ENCODE data around the gene IL2RA. TPM values are rescaled to one million over a fixed set of nuclear protein-coding genes. Genes with fewer than 3 reads are reported as not detected.

IL2RA gene
- total RNA-seq, 1 experiment from 2014 or later, result not detected

- Mint-ChIP-seq H3K4me3 (no peak overlapping the region), H3K27ac (no peak overlapping the region), H3K36me3 (ENCODE audit: insufficient read depth in 1 of 3, low read depth in 3 of 3) (no peaks in the 10 kb centered on the region; a peak in 1 of 7 replicates), H3K27me3 (ENCODE audit: low read depth) (peaks cover 25% of the 10 kb centered on the region), H3K9me3 (peaks cover 2 to 5% of the 10 kb centered on the region in 2 experiments; a peak in 4 of 5 replicates), H3K4me1 (peaks cover 10 to 15% of the 10 kb centered on the region in 2 experiments)
- no peaks in the 10 kb centered on the region for H3K27me3 ChIP-seq (ENCODE audit: insufficient read depth, low read length)
- H3K9ac ChIP-seq (ENCODE audit: extremely low read depth, insufficient read length, low read length), result no peak overlapping the region
- H2BK5ac ChIP-seq (ENCODE audit: insufficient read length, low read length), result no peak overlapping the region
- H3T11ph ChIP-seq (ENCODE audit: low read length), result no peak overlapping the region
- H2BK12ac ChIP-seq (ENCODE audit: insufficient read length, low read depth, low read length), result no peak overlapping the region
- H3K23me2 ChIP-seq (ENCODE audit: insufficient read length, low read depth, low read length, poor library complexity, severe bottlenecking), result no peaks in the 10 kb centered on the region
- H2BK15ac ChIP-seq (ENCODE audit: low read depth, low read length), result no peak overlapping the region
- H3K4me2 ChIP-seq (ENCODE audit: insufficient read depth, insufficient read length, low read length), result no peak overlapping the region
- H3K9me3 ChIP-seq (ENCODE audit: control insufficient read depth, low read depth, low read length), result no peaks in the 10 kb centered on the region
- no peak overlapping the region for H3K23ac ChIP-seq (ENCODE audit: insufficient read length, low read depth, low read length)
- no peak overlapping the region for H3K4ac ChIP-seq (ENCODE audit: low read depth, low read length)
- no peak for DNase-seq
- no peak overlapping the region for H3K56ac ChIP-seq (ENCODE audit: insufficient read length, low read depth, low read length)
- H3K27ac ChIP-seq (ENCODE audit: insufficient read length, low read depth, low read length), result no peak overlapping the region
- no peak overlapping the region for H3K18ac ChIP-seq (ENCODE audit: insufficient read length, low read depth, low read length)
- no peaks in the 10 kb centered on the region for H3K79me2 ChIP-seq (ENCODE audit: insufficient read depth, low read length)
- no peak overlapping the region for H3K14ac ChIP-seq (ENCODE audit: insufficient read depth, low read length)
- no CpG with 5 or more reads among the region's 4 CpGs for WGBS (ENCODE audit: extremely low coverage, insufficient read length, low lambda C conversion rate)
- no peak overlapping the region for H4K91ac ChIP-seq (ENCODE audit: insufficient read length, low read depth, low read length)
- H4K5ac ChIP-seq (ENCODE audit: insufficient read length, low read depth, low read length), result no peak overlapping the region
- no peak overlapping the region for H2BK20ac ChIP-seq (ENCODE audit: low read depth, low read length, poor library complexity, severe bottlenecking)
- no peak overlapping the region for H2AFZ ChIP-seq (ENCODE audit: low read length)
- H2AK5ac ChIP-seq (ENCODE audit: insufficient read length, low read length), result no peak overlapping the region
- H2BK120ac ChIP-seq (ENCODE audit: low read depth, low read length, poor library complexity, severe bottlenecking), result no peak overlapping the region
- no peak overlapping the region for H4K8ac ChIP-seq (replicated peaks; ENCODE audit: insufficient read length, low read depth, low read length)
- no peaks in the 10 kb centered on the region for H3K79me1 ChIP-seq (ENCODE audit: insufficient read depth, low read depth, low read length, poor library complexity, severe bottlenecking)
- H3K4me1 ChIP-seq (ENCODE audit: insufficient read depth, low read length), result peaks cover 6% of the 10 kb centered on the region; the same call in 1 of the 2 replicates
- no peak for TF ChIP-seq CTCF (conservative IDR thresholded peaks at IDR 0.05)
- H4K20me1 ChIP-seq (ENCODE audit: control insufficient read depth, insufficient read depth, insufficient read length), result no peaks in the 10 kb centered on the region
These were observed 18.3 kb upstream of the IL2RA start for GRCh38 chr10:6080417-6080973.

Data from H9 (cell line).